Measurements from ENCODE around the gene YPEL2.
"Not testable (repeated sequence)": the region's sequence is repeated elsewhere in the genome, so short reads cannot be mapped to it uniquely, and the experiment has no call there.

The YPEL2 gene

GRCh38 chr17:59406808-59407381, 75.4 kb downstream of the YPEL2 start:
- no peak for DNase-seq (ENCODE audit: low read depth)

GRCh38 chr17:59409336-59410048, 78.0 kb downstream of the YPEL2 start:
- no peak for DNase-seq (ENCODE audit: low read depth)

- DNase-seq (ENCODE audit: low read depth): no peak
These were observed 78.6 kb downstream of the YPEL2 start for GRCh38 chr17:59410049-59410437.

- DNase-seq (ENCODE audit: low read depth): not testable (repeated sequence)
These were observed 81.0 kb downstream of the YPEL2 start for GRCh38 chr17:59412431-59412830.

GRCh38 chr17:59413014-59413766, 81.7 kb downstream of the YPEL2 start:
- DNase-seq (ENCODE audit: low read depth): no peak

- no peak for DNase-seq (ENCODE audit: low read depth)
These were observed 83.9 kb downstream of the YPEL2 start for GRCh38 chr17:59415397-59415796.

GRCh38 chr17:59416184-59416583, 84.7 kb downstream of the YPEL2 start:
- no peak for DNase-seq (ENCODE audit: low read depth)

GRCh38 chr17:59417452-59417851, 86.0 kb downstream of the YPEL2 start:
- no peak for DNase-seq (ENCODE audit: low read depth)

- no peak for DNase-seq (ENCODE audit: low read depth)
These were observed 87.3 kb downstream of the YPEL2 start for GRCh38 chr17:59418732-59419166.

- no peak for DNase-seq (ENCODE audit: low read depth)
These were observed 89.4 kb downstream of the YPEL2 start for GRCh38 chr17:59420901-59421300.

GRCh38 chr17:59421722-59422121, 90.3 kb downstream of the YPEL2 start:
- DNase-seq (ENCODE audit: low read depth): no peak

GRCh38 chr17:59423137-59423724, 91.8 kb downstream of the YPEL2 start:
- no peak for DNase-seq (ENCODE audit: low read depth)

- no peak for DNase-seq (ENCODE audit: low read depth)
These were observed 92.4 kb downstream of the YPEL2 start for GRCh38 chr17:59423903-59424302.

GRCh38 chr17:59424331-59424730, 92.9 kb downstream of the YPEL2 start:
- DNase-seq (ENCODE audit: low read depth): no peak

- no peak for DNase-seq (ENCODE audit: low read depth)
These were observed 93.9 kb downstream of the YPEL2 start for GRCh38 chr17:59425085-59425931.

- DNase-seq (ENCODE audit: low read depth): no peak
These were observed 94.6 kb downstream of the YPEL2 start for GRCh38 chr17:59426031-59426430.

- DNase-seq (ENCODE audit: low read depth): no peak
These were observed 96.0 kb downstream of the YPEL2 start for GRCh38 chr17:59427425-59427921.

- DNase-seq (ENCODE audit: low read depth): no peak
These were observed 96.5 kb downstream of the YPEL2 start for GRCh38 chr17:59427996-59428395.

GRCh38 chr17:59428916-59429485, 97.5 kb downstream of the YPEL2 start:
- no peak for DNase-seq (ENCODE audit: low read depth)

- no peak for DNase-seq (ENCODE audit: low read depth)
These were observed 100.1 kb downstream of the YPEL2 start for GRCh38 chr17:59431601-59432000.

GRCh38 chr17:59432657-59433056, 101.2 kb downstream of the YPEL2 start:
- DNase-seq (ENCODE audit: low read depth): no peak
